Upper lobe of right lung (tissue), 1 donor: Measurements from ENCODE around the gene TEDC2. TPM values are rescaled to one million over a fixed set of nuclear protein-coding genes. Genes with fewer than 3 reads are reported as not detected.
"Not testable (repeated sequence)": the region's sequence is repeated elsewhere in the genome, so short reads cannot be mapped to it uniquely, and the experiment has no call there.

Experiments used
- ATAC-seq: fragments of 200-7000 bp; cut with Tn5 transposase; one replicate; pipeline ENCODE4 v1.9.1; 2020; ENCODE audit warnings: mild to moderate bottlenecking, moderate library complexity
- DNase-seq: peaks from one replicate; pipeline ENCODE4 v3.0.0-alpha.2; 2020
- H3K27ac ChIP-seq: fragments of 200-600 bp; one replicate; pipeline ENCODE4 v1.8.0; 2022
- H3K27me3 ChIP-seq: fragments of 200-600 bp; one replicate; pipeline ENCODE4 v1.8.0; 2022; ENCODE audit warnings: mild to moderate bottlenecking
- H3K36me3 ChIP-seq: fragments of 200-600 bp; one replicate; pipeline ENCODE4 v1.8.0; 2022
- H3K4me1 ChIP-seq: fragments of 200-600 bp; one replicate; pipeline ENCODE4 v1.8.0; 2022
- H3K4me3 ChIP-seq: fragments of 200-600 bp; one replicate; pipeline ENCODE4 v1.8.0; 2022; ENCODE audit warnings: mild to moderate bottlenecking
- H3K9me3 ChIP-seq: fragments of 200-600 bp; one replicate; pipeline ENCODE4 v1.8.0; 2022
- intact Hi-C: fragments of 100-400 bp; cut with DNase I; formaldehyde crosslinking; loops from one replicate; pipeline ENCODE4 v1.11.0; 2022
- total RNA-seq: library from RNA; stranded (reverse); fragmentation: NEBNext Ultra II Directional; extraction: Animal tissue kit (Norgen Biotek cat#: 25700); gene quantifications from one replicate; pipeline ENCODE4 v1.2.1, GENCODE V29; 2021
- TF ChIP-seq, protein P1 (sequence below): fragments of 200-600 bp; IDR thresholded peaks from one replicate; pipeline ENCODE4 v1.8.0; 2022; ENCODE audit warnings: antibody characterized with exemption
- donor health status: DM: no; HTN: yes; CAD: no; lungs with severe emphysema.

Gene TEDC2
- total RNA-seq, 1 donor from 2014 or later, result not detected

DNA sequence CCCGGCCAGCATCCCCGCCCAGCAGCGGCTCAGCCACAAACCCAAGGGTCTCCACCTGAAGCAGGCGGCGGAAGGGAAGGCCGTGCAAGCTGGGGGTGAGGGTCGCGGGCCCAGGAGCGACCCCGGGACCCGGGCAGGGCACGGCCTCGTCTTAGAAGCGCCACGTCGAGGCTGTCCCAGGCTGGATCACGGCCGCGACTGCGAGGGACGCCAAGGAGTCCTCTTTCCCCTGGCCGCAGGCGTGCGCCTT lies 31.2 kb upstream of the TEDC2 start:
- TF ChIP-seq, protein P1, sequence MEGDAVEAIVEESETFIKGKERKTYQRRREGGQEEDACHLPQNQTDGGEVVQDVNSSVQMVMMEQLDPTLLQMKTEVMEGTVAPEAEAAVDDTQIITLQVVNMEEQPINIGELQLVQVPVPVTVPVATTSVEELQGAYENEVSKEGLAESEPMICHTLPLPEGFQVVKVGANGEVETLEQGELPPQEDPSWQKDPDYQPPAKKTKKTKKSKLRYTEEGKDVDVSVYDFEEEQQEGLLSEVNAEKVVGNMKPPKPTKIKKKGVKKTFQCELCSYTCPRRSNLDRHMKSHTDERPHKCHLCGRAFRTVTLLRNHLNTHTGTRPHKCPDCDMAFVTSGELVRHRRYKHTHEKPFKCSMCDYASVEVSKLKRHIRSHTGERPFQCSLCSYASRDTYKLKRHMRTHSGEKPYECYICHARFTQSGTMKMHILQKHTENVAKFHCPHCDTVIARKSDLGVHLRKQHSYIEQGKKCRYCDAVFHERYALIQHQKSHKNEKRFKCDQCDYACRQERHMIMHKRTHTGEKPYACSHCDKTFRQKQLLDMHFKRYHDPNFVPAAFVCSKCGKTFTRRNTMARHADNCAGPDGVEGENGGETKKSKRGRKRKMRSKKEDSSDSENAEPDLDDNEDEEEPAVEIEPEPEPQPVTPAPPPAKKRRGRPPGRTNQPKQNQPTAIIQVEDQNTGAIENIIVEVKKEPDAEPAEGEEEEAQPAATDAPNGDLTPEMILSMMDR, result no peak
- Histone ChIP-seq H3K9me3 (no peaks in the 10 kb centered on the region), H3K36me3 (no peaks in the 10 kb centered on the region), H3K27ac (peak overlapping the region; percentile 60), H3K4me3 (peak overlapping the region; percentile 82), H3K4me1 (peaks cover 13% of the 10 kb centered on the region), H3K27me3 (no peaks in the 10 kb centered on the region)
- peak; percentile 54 for ATAC-seq
- intact Hi-C loops, result no loop called here
- no peak for DNase-seq

DNA sequence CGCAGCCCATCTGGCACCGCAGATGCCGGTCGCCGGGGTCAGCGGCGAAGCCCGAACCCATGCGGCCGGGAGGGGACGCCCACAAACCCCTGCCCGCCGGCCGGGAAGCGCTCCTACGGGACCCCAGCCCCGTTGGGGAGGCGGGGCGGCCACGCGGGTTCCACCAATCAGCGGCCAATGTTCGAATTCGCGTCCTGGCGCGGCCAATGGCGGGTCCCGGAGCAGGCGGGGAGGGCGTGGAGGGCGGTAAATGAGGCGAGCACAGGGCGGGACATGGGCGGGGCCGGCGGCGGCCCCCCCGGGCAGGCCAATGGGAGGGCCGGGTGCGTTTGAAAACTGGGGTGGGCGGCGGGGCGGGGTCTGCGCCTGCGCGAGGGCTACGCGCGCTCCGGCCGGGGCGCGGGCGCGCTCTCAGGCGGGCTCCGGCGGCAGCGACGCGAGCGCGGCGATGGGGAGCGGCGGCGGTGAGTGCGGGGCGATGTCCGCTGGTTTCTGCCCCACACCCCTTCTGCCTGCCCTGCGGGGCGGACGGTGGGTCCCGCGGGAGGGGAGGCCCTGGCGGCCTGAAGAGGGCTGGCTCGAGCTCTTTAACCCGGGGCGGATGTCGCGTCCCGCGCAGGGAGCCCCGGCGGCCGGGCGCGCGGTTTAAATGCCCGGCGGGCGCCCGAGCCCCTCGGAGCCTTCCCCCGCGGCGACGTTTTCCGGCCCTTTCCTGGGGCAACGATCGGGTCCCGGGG lies 30.7 kb upstream of the TEDC2 start, which contains the start of gene CCNF:
CCNF (plus strand) TSS at position 414 of the 737 bp plus-strand sequence; CDS start at position 449, 35 bp downstream.
- H3K4me1 ChIP-seq, result peaks cover 13% of the 10 kb centered on the region
- peak; percentile 98 for ATAC-seq
- no peaks in the 10 kb centered on the region for H3K9me3 ChIP-seq
- TF ChIP-seq, protein P1, result no peak
- H3K4me3 ChIP-seq, result peak within 1 kb of the TSS; percentile 82
- intact Hi-C loops, result no loop called here
- H3K27me3 ChIP-seq, result no peaks in the 10 kb centered on the region
- no peaks in the 10 kb centered on the region for H3K36me3 ChIP-seq
- DNase-seq, result peak; percentile 99
- H3K27ac ChIP-seq, result peak within 1 kb of the TSS; percentile 60

- no peaks in the 10 kb centered on the region for H3K36me3 ChIP-seq
- H3K9me3 ChIP-seq, result no peaks in the 10 kb centered on the region
- H3K27ac ChIP-seq, result peak overlapping the region; percentile 14
- no peaks in the 10 kb centered on the region for H3K27me3 ChIP-seq
- DNase-seq, result no peak
- H3K4me3 ChIP-seq, result peak overlapping the region; percentile 79
- H3K4me1 ChIP-seq, result peaks cover 13% of the 10 kb centered on the region
- intact Hi-C loops, result no loop called here
- TF ChIP-seq, protein P1, result no peak
- peak; percentile 0 for ATAC-seq
Observed at GRCh38 chr16:2429771-2430663, 29.9 kb upstream of the TEDC2 start.

GRCh38 chr16:2432286-2432685 lies 27.6 kb upstream of the TEDC2 start:
- Histone ChIP-seq H3K27me3 (no peaks in the 10 kb centered on the region), H3K4me3 (no peak overlapping the region), H3K4me1 (peaks cover 13% of the 10 kb centered on the region), H3K9me3 (no peaks in the 10 kb centered on the region), H3K36me3 (peaks cover 4% of the 10 kb centered on the region), H3K27ac (no peak overlapping the region)
- DNase-seq, result peak; percentile 49
- intact Hi-C loops, result no loop called here
- ATAC-seq, result no peak
- TF ChIP-seq, protein P1, result no peak

GRCh38 chr16:2432801-2433505 lies 27.0 kb upstream of the TEDC2 start:
- intact Hi-C loops, result no loop called here
- Histone ChIP-seq H3K27ac (no peak overlapping the region), H3K27me3 (no peaks in the 10 kb centered on the region), H3K9me3 (no peaks in the 10 kb centered on the region), H3K4me3 (no peak overlapping the region), H3K4me1 (peaks cover 13% of the 10 kb centered on the region), H3K36me3 (peaks cover 4% of the 10 kb centered on the region)
- DNase-seq (peak; percentile 43), ATAC-seq (no peak)
- TF ChIP-seq, protein P1, result no peak

- H3K4me1 ChIP-seq, intact Hi-C loops, H3K9me3 ChIP-seq, H3K36me3 ChIP-seq, ATAC-seq, H3K27ac ChIP-seq, H3K27me3 ChIP-seq, H3K4me3 ChIP-seq: not testable (repeated sequence)
- peak; percentile 5 for DNase-seq
Observed at GRCh38 chr16:2435236-2435635, 24.7 kb upstream of the TEDC2 start.
